GM18873 (cell line): Measurements from ENCODE around the gene PLXNA4.
"Not testable (repeated sequence)": the region's sequence is repeated elsewhere in the genome, so short reads cannot be mapped to it uniquely, and the experiment has no call there.

ENCODE experiments used
- ATAC-seq: cut with Tn5 transposase; IDR thresholded peaks from one replicate; pipeline ENCODE4 v1.9.1; 2021; ENCODE audit warnings: mild to moderate bottlenecking, moderate library complexity, moderate number of reproducible peaks; ENCODE audit not compliant: unreplicated experiment, low FRiP score

Gene PLXNA4

GRCh38 chr7:132575982-132576720, at the start of gene PLXNA4:
Gene PLXNA4 (minus strand): TSS chr7:132576470. CDS start chr7:132508693, 67,777 bp downstream.
- ATAC-seq, result no peak

- ATAC-seq, result no peak
These were observed 49.4 kb upstream of the PLXNA4 start for GRCh38 chr7:132625651-132626050.

- ATAC-seq, result no peak
These were observed 45.8 kb upstream of the PLXNA4 start for GRCh38 chr7:132622081-132622480.

GRCh38 chr7:132619967-132620366, 43.7 kb upstream of the PLXNA4 start:
- ATAC-seq, result no peak

- ATAC-seq, result no peak
These were observed 42.7 kb upstream of the PLXNA4 start for GRCh38 chr7:132618956-132619305.

GRCh38 chr7:132618271-132618955, 42.1 kb upstream of the PLXNA4 start:
- ATAC-seq, result no peak

GRCh38 chr7:132614428-132615318, 38.4 kb upstream of the PLXNA4 start:
- ATAC-seq, result no peak

GRCh38 chr7:132613737-132614136, 37.5 kb upstream of the PLXNA4 start:
- ATAC-seq, result no peak

GRCh38 chr7:132610995-132611394, 34.7 kb upstream of the PLXNA4 start:
- no peak for ATAC-seq

GRCh38 chr7:132609906-132610520, 33.7 kb upstream of the PLXNA4 start:
- ATAC-seq, result no peak

- ATAC-seq, result no peak
These were observed 33.0 kb upstream of the PLXNA4 start for GRCh38 chr7:132609222-132609621.

- ATAC-seq, result no peak
These were observed 32.3 kb upstream of the PLXNA4 start for GRCh38 chr7:132608523-132608922.

- no peak for ATAC-seq
These were observed 31.4 kb upstream of the PLXNA4 start for GRCh38 chr7:132607656-132608055.

GRCh38 chr7:132604121-132604520, 27.9 kb upstream of the PLXNA4 start:
- ATAC-seq, result no peak

- ATAC-seq, result no peak
These were observed 27.1 kb upstream of the PLXNA4 start for GRCh38 chr7:132603220-132603833.

- no peak for ATAC-seq
These were observed 25.5 kb upstream of the PLXNA4 start for GRCh38 chr7:132601783-132602182.

- no peak for ATAC-seq
These were observed 20.3 kb upstream of the PLXNA4 start for GRCh38 chr7:132596588-132596987.

- ATAC-seq, result not testable (repeated sequence)
These were observed 18.5 kb upstream of the PLXNA4 start for GRCh38 chr7:132594741-132595140.

GRCh38 chr7:132592936-132593335, 16.7 kb upstream of the PLXNA4 start:
- no peak for ATAC-seq

- ATAC-seq, result no peak
These were observed 16.1 kb upstream of the PLXNA4 start for GRCh38 chr7:132592231-132592920.
